GM23248 (cell line): ENCODE data around the gene OPRD1.

ENCODE experiments used
- EZH2 ChIP-seq: fragments of 200-600 bp; sonication (generic); IDR thresholded peaks from 2 replicates; pipeline ENCODE4 v1.6.1; 2018; ENCODE audit warnings: antibody characterized with exemption, mild to moderate bottlenecking; ENCODE audit not compliant: insufficient read depth, poor library complexity, severe bottlenecking
- EZH2phosphoT487 ChIP-seq: fragments of 200-600 bp; sonication (generic); IDR thresholded peaks from 2 replicates; pipeline ENCODE4 v1.6.1; 2018; ENCODE audit warnings: antibody characterized with exemption, moderate library complexity, mild to moderate bottlenecking, low read depth; ENCODE audit not compliant: insufficient read depth

DNA sequence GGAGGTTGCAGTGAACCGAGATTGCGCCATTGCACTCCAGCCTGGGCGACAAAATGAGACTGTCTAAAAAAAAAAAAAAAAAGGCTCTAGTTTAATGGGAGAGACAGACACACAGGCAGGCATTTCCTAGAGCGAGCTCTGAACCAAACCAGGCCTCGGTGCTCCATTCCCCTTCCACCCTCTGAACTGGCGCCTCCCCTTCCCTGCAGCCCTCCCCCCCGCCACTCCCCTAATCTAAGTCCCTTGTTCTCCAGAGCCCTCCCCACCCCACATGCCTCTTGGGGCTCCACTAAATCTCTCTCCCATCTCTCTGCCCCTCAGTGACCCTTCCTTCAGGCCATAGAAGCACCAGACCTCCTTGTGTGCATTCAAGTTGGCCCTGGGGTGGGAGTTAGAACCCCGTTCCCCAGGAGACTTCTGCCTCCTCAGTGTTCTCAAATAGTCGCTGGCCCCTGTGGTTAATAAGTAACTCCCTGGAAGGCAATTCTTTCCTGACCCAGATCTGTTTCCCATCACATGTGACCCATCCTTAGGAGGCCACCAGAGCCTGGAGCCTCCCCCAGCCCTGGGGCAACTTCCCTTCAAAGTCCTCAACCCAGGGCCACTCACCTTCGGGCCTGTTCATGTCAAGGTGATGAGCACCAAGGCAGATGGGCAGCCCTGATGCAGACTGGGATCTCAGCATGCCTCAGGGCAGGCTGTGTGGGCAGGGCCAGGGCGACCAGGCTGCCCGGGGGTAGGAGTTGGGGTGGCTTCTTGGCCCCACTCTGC lies 59.8 kb downstream of the OPRD1 start:
- TF ChIP-seq EZH2 = no peak
- no peak for TF ChIP-seq EZH2phosphoT487
